Measurements from ENCODE around the gene H2AZ1.

The H2AZ1 gene

DNA sequence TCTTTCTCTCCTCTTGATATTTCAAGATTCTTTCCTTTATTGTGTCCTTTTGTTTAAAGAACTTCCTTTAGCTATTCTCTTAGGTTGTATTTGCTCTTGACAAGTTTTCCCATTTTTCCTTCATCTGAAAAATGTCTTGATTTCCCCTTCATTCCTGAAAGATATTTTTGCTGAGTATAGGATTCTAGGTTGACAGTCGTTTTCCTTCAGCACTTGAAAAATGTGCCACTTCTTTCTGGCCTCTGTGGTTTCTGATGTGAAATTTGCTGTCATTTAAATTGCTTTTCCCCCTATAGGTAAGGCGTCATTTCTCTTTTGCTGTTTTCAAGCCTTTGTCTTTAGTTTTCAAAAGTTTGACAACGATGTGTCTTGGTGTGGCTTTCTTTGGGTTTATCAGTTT, 32.5 kb downstream of the H2AZ1 start:
- no peak for DNase-seq (ENCODE audit: low read depth)
- TF ChIP-seq, protein P1, sequence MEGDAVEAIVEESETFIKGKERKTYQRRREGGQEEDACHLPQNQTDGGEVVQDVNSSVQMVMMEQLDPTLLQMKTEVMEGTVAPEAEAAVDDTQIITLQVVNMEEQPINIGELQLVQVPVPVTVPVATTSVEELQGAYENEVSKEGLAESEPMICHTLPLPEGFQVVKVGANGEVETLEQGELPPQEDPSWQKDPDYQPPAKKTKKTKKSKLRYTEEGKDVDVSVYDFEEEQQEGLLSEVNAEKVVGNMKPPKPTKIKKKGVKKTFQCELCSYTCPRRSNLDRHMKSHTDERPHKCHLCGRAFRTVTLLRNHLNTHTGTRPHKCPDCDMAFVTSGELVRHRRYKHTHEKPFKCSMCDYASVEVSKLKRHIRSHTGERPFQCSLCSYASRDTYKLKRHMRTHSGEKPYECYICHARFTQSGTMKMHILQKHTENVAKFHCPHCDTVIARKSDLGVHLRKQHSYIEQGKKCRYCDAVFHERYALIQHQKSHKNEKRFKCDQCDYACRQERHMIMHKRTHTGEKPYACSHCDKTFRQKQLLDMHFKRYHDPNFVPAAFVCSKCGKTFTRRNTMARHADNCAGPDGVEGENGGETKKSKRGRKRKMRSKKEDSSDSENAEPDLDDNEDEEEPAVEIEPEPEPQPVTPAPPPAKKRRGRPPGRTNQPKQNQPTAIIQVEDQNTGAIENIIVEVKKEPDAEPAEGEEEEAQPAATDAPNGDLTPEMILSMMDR (conservative IDR thresholded peaks at IDR 0.05; ENCODE audit: low read depth, low read length), result no peak
- H3K4me3 ChIP-seq (ENCODE audit: low read length), result no peak overlapping the region

DNA sequence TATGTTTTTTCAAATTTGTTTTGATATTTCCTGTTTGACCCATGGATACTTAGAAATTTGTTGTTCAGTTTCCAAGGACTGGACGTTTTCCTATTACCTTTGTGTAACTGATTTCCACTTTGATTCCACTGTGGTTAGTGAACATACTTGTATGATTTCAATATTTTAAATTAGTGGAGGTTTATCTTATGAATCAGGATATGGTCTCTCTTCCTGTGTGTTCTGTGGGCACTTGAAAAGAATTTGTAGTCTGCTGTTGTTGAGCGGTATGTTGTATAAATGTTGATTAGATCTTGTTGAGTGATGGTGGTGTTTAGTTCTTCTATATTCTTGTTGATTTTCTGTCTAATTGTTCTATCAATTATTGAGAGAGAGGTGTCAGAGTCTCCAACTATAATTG, 34.6 kb downstream of the H2AZ1 start:
- H3K4me3 ChIP-seq (ENCODE audit: low read length), result no peak overlapping the region
- TF ChIP-seq, protein P1 (conservative IDR thresholded peaks at IDR 0.05; ENCODE audit: low read depth, low read length), result no peak
- no peak for DNase-seq (ENCODE audit: low read depth)
